ENCODE data around the gene DCAF5. TPM values are rescaled to one million over a fixed set of nuclear protein-coding genes. Genes with fewer than 3 reads are reported as not detected.

DCAF5 gene
- total and polyA plus RNA-seq, 2 donors (not counting 1 experiment from before 2014, with no cell fraction given) = 62.2 to 65.5 TPM

DNA sequence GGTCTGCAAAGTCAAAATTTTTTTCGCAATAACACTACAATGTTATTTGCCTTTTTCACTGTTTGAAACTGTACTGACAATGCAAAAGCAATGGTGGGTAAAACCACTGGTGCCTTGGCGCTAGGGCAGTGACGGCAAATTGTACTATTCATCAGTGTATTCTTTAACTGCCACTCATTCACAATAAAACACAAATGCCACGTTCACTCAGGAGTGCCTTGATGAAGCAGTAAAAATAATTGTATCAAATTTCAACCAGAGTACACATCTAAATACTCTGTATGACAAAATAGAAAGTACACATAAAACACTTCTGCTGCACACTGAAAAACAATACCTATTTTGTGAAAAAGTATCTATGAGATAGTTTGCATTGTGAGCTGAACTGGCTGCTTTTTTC is 17.8 kb downstream of the DCAF5 start:
- Histone ChIP-seq H3K27ac (ENCODE audit: low read length in 2 of 2) (no peak overlapping the region), H3K9me3 (ENCODE audit: control extremely low read depth in 1 of 3, control insufficient read depth in 2 of 3, insufficient read depth in 1 of 3, low read length in 2 of 3) (no peaks in the 10 kb centered on the region), H3K4me2 (replicated peaks; ENCODE audit: low read depth, low read length, poor library complexity, severe bottlenecking) (no peak overlapping the region), H3K36me3 (replicated peaks in 1 of 2; ENCODE audit: control extremely low read depth in 1 of 2, control insufficient read depth in 1 of 2, extremely low read depth in 1 of 2, insufficient read depth in 2 of 2, low read length in 1 of 2) (peaks cover 0 to 7% of the 10 kb centered on the region in 2 experiments), H3K27me3 (replicated peaks in 1 of 4; ENCODE audit: control extremely low read depth in 1 of 4, control insufficient read depth in 3 of 4, insufficient read depth in 4 of 4, low read length in 3 of 4) (no peaks in the 10 kb centered on the region), H3K4me1 (ENCODE audit: control insufficient read depth in 2 of 2, insufficient read depth in 2 of 2, low read length in 2 of 2) (no peaks in the 10 kb centered on the region), H3K79me2 (ENCODE audit: control insufficient read depth, insufficient read depth, low read length) (peaks cover 79% of the 10 kb centered on the region), H3K9ac (ENCODE audit: low read length) (no peak overlapping the region), H3K4me3 (ENCODE audit: control extremely low read depth in 1 of 5, extremely low read depth in 1 of 5, insufficient read depth in 1 of 5, low read depth in 2 of 5, low read length in 4 of 5) (no peak overlapping the region), H2AFZ (ENCODE audit: insufficient read depth, low read depth, low read length, poor library complexity, severe bottlenecking) (no peak overlapping the region), H4K20me1 (ENCODE audit: control insufficient read depth, insufficient read depth, low read length, poor library complexity, severe bottlenecking) (peaks cover 47% of the 10 kb centered on the region)
- no peak for ATAC-seq (ENCODE audit: low read depth)
- Mint-ChIP-seq H3K27me3 (no peaks in the 10 kb centered on the region), H3K27ac (no peak overlapping the region), H3K4me3 (no peak overlapping the region), H3K4me1 (peaks cover 43% of the 10 kb centered on the region), H3K9me3 (ENCODE audit: insufficient read depth) (no peaks in the 10 kb centered on the region)
- no peak for TF ChIP-seq EZH2 (IDR thresholded peaks at IDR 0.05; ENCODE audit: borderline replicate concordance, insufficient read depth, low read depth, low read length, poor library complexity, severe bottlenecking)
- TF ChIP-seq, protein P1, sequence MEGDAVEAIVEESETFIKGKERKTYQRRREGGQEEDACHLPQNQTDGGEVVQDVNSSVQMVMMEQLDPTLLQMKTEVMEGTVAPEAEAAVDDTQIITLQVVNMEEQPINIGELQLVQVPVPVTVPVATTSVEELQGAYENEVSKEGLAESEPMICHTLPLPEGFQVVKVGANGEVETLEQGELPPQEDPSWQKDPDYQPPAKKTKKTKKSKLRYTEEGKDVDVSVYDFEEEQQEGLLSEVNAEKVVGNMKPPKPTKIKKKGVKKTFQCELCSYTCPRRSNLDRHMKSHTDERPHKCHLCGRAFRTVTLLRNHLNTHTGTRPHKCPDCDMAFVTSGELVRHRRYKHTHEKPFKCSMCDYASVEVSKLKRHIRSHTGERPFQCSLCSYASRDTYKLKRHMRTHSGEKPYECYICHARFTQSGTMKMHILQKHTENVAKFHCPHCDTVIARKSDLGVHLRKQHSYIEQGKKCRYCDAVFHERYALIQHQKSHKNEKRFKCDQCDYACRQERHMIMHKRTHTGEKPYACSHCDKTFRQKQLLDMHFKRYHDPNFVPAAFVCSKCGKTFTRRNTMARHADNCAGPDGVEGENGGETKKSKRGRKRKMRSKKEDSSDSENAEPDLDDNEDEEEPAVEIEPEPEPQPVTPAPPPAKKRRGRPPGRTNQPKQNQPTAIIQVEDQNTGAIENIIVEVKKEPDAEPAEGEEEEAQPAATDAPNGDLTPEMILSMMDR (IDR thresholded peaks at IDR 0.05) = no peak
- 100% methylated on average over 1 of the region's 4 CpGs for WGBS (ENCODE audit: insufficient coverage)
- POLR2A ChIA-PET = no interaction called here
- DNase-seq = no peak
- CTCF ChIA-PET = interaction anchor here (2.0 kb wide), 1 partner anchor 108 kb away, joined by 4 read pairs; no protein-coding TSS in a partner anchor
- intact Hi-C loops (cut with micrococcal nuclease) = no loop called here

- H3K4me1 ChIP-seq (ENCODE audit: control insufficient read depth in 2 of 2, insufficient read depth in 2 of 2, low read length in 2 of 2) = no peaks in the 10 kb centered on the region
- H3K4me3 Mint-ChIP-seq = no peak overlapping the region
- no peaks in the 10 kb centered on the region for H3K9me3 Mint-ChIP-seq (ENCODE audit: insufficient read depth)
- peaks cover 77% of the 10 kb centered on the region for H3K79me2 ChIP-seq (ENCODE audit: control insufficient read depth, insufficient read depth, low read length)
- peaks cover 0 to 1% of the 10 kb centered on the region in 2 experiments for H3K36me3 ChIP-seq (replicated peaks in 1 of 2; ENCODE audit: control extremely low read depth in 1 of 2, control insufficient read depth in 1 of 2, extremely low read depth in 1 of 2, insufficient read depth in 2 of 2, low read length in 1 of 2)
- H3K4me3 ChIP-seq (ENCODE audit: control extremely low read depth in 1 of 5, extremely low read depth in 1 of 5, insufficient read depth in 1 of 5, low read depth in 2 of 5, low read length in 4 of 5) = no peak overlapping the region
- no peak overlapping the region for H3K27ac ChIP-seq (ENCODE audit: low read length in 2 of 2)
- CTCF ChIA-PET = interaction anchor here (0.6 to 2.3 kb wide), 8 partner anchors 11 to 1286 kb away, joined by 3 to 10 read pairs (median 3); no protein-coding TSS in a partner anchor
- DNase-seq = no peak
- H3K27me3 Mint-ChIP-seq = no peaks in the 10 kb centered on the region
- ATAC-seq (ENCODE audit: low read depth) = no peak
- POLR2A ChIA-PET = interaction anchor here (0.6 kb wide), 1 partner anchor 10 kb away, joined by 3 read pairs; no protein-coding TSS in a partner anchor
- intact Hi-C loops (cut with micrococcal nuclease) = no loop called here
- WGBS (ENCODE audit: insufficient coverage) = no CpG with 5 or more reads among the region's 3 CpGs
- no peaks in the 10 kb centered on the region for H3K9me3 ChIP-seq (ENCODE audit: control extremely low read depth in 1 of 3, control insufficient read depth in 2 of 3, insufficient read depth in 1 of 3, low read length in 2 of 3)
- no peak overlapping the region for H3K27ac Mint-ChIP-seq
- no peak overlapping the region for H3K4me2 ChIP-seq (replicated peaks; ENCODE audit: low read depth, low read length, poor library complexity, severe bottlenecking)
- peaks cover 43% of the 10 kb centered on the region for H4K20me1 ChIP-seq (ENCODE audit: control insufficient read depth, insufficient read depth, low read length, poor library complexity, severe bottlenecking)
- H3K27me3 ChIP-seq (replicated peaks in 1 of 4; ENCODE audit: control extremely low read depth in 1 of 4, control insufficient read depth in 3 of 4, insufficient read depth in 4 of 4, low read length in 3 of 4) = no peaks in the 10 kb centered on the region
- no peak overlapping the region for H3K9ac ChIP-seq (ENCODE audit: low read length)
- no peak overlapping the region for H2AFZ ChIP-seq (ENCODE audit: insufficient read depth, low read depth, low read length, poor library complexity, severe bottlenecking)
- no peak for TF ChIP-seq EZH2 (IDR thresholded peaks at IDR 0.05; ENCODE audit: borderline replicate concordance, insufficient read depth, low read depth, low read length, poor library complexity, severe bottlenecking)
- TF ChIP-seq, protein P1 (IDR thresholded peaks at IDR 0.05) = no peak
- peaks cover 46% of the 10 kb centered on the region for H3K4me1 Mint-ChIP-seq
These were observed 19.5 kb downstream of the DCAF5 start for GRCh38 chr14:69133206-69134125.

Data from B cell (primary cell).